ENCODE measurements around the gene AFF1. TPM values are rescaled to one million over a fixed set of nuclear protein-coding genes. Genes with fewer than 3 reads are reported as not detected.

The AFF1 gene
- total RNA-seq, 1 experiment from 2014 or later: 52.8 TPM

- POLR2A ChIA-PET (ENCODE audit: unreplicated experiment): no interaction called here
- BruUV-seq (replicated peaks): no TSS peak
Measured at GRCh38 chr4:87100168-87100567, 165.4 kb downstream of the AFF1 start.

GRCh38 chr4:87101543-87102199 lies 166.9 kb downstream of the AFF1 start:
- no peak overlapping the region for H3K4me3 ChIP-seq
- H3K9me2 ChIP-seq (ENCODE audit: insufficient read depth): no peaks in the 10 kb centered on the region
- no TSS peak for BruUV-seq (replicated peaks)
- H3K79me2 ChIP-seq (ENCODE audit: low read depth): no peaks in the 10 kb centered on the region
- DNase-seq: no peak
- H3K27me3 ChIP-seq (ENCODE audit: insufficient read depth, low read depth): no peaks in the 10 kb centered on the region
- no peaks in the 10 kb centered on the region for H3K9me3 ChIP-seq (ENCODE audit: insufficient read depth, low read depth)
- H3K27ac ChIP-seq: no peak overlapping the region
- ChIA-PET POLR2A (ENCODE audit: unreplicated experiment) (no interaction called here), CTCF (interaction anchor here (0.5 kb wide), 1 partner anchor 603 kb away, joined by 3 read pairs; no protein-coding TSS in a partner anchor)
- H3K4me1 ChIP-seq (replicated peaks; ENCODE audit: insufficient read depth): peaks cover 21% of the 10 kb centered on the region
- no peak overlapping the region for H3K4me2 ChIP-seq
- no peaks in the 10 kb centered on the region for H4K20me1 ChIP-seq (ENCODE audit: insufficient read depth)
- intact Hi-C loops (cut with micrococcal nuclease; ENCODE audit: unreplicated experiment): no loop called here
- H3K36me3 ChIP-seq (ENCODE audit: low read depth): no peaks in the 10 kb centered on the region
- no peak overlapping the region for H2AFZ ChIP-seq
- TF ChIP-seq CTCF (conservative IDR thresholded peaks at IDR 0.05) (no peak), EZH2 (IDR thresholded peaks at IDR 0.05; ENCODE audit: low read depth) (no peak)
- peaks cover 13% of the 10 kb centered on the region for H3F3A ChIP-seq (ENCODE audit: insufficient read depth, low read depth)

More at GRCh38 chr4:87100168-87100567, 165.4 kb downstream of the AFF1 start:
- CTCF ChIA-PET: no interaction called here
- no peak overlapping the region for H3K4me3 ChIP-seq
- H4K20me1 ChIP-seq (ENCODE audit: insufficient read depth): no peaks in the 10 kb centered on the region
- H3K9me3 ChIP-seq (ENCODE audit: insufficient read depth, low read depth): no peaks in the 10 kb centered on the region
- H2AFZ ChIP-seq: no peak overlapping the region
- H3K4me1 ChIP-seq (replicated peaks; ENCODE audit: insufficient read depth): peaks cover 21% of the 10 kb centered on the region
- no peaks in the 10 kb centered on the region for H3K79me2 ChIP-seq (ENCODE audit: low read depth)
- DNase-seq: peak in 1 of 2 experiments; percentile 56
- no peaks in the 10 kb centered on the region for H3K36me3 ChIP-seq (ENCODE audit: low read depth)
- no peak overlapping the region for H3K4me2 ChIP-seq
- TF ChIP-seq CTCF (conservative IDR thresholded peaks at IDR 0.05) (no peak), EZH2 (IDR thresholded peaks at IDR 0.05; ENCODE audit: low read depth) (no peak)
- intact Hi-C loops (cut with micrococcal nuclease; ENCODE audit: unreplicated experiment): no loop called here
- H3K27me3 ChIP-seq (ENCODE audit: insufficient read depth, low read depth): no peaks in the 10 kb centered on the region
- no peak overlapping the region for H3K27ac ChIP-seq
- peaks cover 13% of the 10 kb centered on the region for H3F3A ChIP-seq (ENCODE audit: insufficient read depth, low read depth)
- H3K9me2 ChIP-seq (ENCODE audit: insufficient read depth): no peaks in the 10 kb centered on the region

GRCh38 chr4:87103086-87103485 lies 168.3 kb downstream of the AFF1 start:
- peak overlapping the region; percentile 65 for H3K4me2 ChIP-seq
- H3K4me3 ChIP-seq: no peak overlapping the region
- H3K79me2 ChIP-seq (ENCODE audit: low read depth): no peaks in the 10 kb centered on the region
- no peak overlapping the region for H2AFZ ChIP-seq
- BruUV-seq (replicated peaks): no TSS peak
- no peaks in the 10 kb centered on the region for H3K36me3 ChIP-seq (ENCODE audit: low read depth)
- no peaks in the 10 kb centered on the region for H3K27me3 ChIP-seq (ENCODE audit: insufficient read depth, low read depth)
- TF ChIP-seq EZH2 (IDR thresholded peaks at IDR 0.05; ENCODE audit: low read depth): no peak
- no peak for TF ChIP-seq CTCF (conservative IDR thresholded peaks at IDR 0.05)
- H3K9me3 ChIP-seq (ENCODE audit: insufficient read depth, low read depth): no peaks in the 10 kb centered on the region
- ChIA-PET POLR2A (ENCODE audit: unreplicated experiment) (interaction anchor here (0.6 kb wide), 1 partner anchor 13 kb away, joined by 3 read pairs; no protein-coding TSS in a partner anchor), CTCF (no interaction called here)
- peaks cover 29% of the 10 kb centered on the region for H3K4me1 ChIP-seq (replicated peaks; ENCODE audit: insufficient read depth)
- H3K9me2 ChIP-seq (ENCODE audit: insufficient read depth): no peaks in the 10 kb centered on the region
- H4K20me1 ChIP-seq (ENCODE audit: insufficient read depth): no peaks in the 10 kb centered on the region
- intact Hi-C loops (cut with micrococcal nuclease; ENCODE audit: unreplicated experiment): no loop called here
- H3K27ac ChIP-seq: peak overlapping the region; percentile 69
- DNase-seq: no peak
- peaks cover 18% of the 10 kb centered on the region for H3F3A ChIP-seq (ENCODE audit: insufficient read depth, low read depth)
